Bronchial smooth muscle cell (primary cell): ENCODE data around the gene RFPL4AL1. TPM values are rescaled to one million over a fixed set of nuclear protein-coding genes. Genes with fewer than 3 reads are reported as not detected.

Source experiments
- total RNA-seq: library from RNA; depleted of rRNA; stranded (reverse); fragments of >200 nt; gene quantifications from 2 replicates; pipeline ENCODE4 v1.2.1, GENCODE V29; 2014

RFPL4AL1 gene
- not detected in 2 replicates for total RNA-seq

GRCh38 chr19:55768818-55769217, at the start of gene RFPL4AL1:
Gene RFPL4AL1 (plus strand): TSS chr19:55769118. CDS start chr19:55771805, 2,687 bp downstream.

GRCh38 chr19:55738302-55738701, 30.6 kb upstream of the RFPL4AL1 start, which contains the start of gene NLRP9:
Gene NLRP9 (minus strand): TSS chr19:55738402. CDS start chr19:55738374, 28 bp downstream.

GRCh38 chr19:55758797-55759196, 10.1 kb upstream of the RFPL4AL1 start, which contains the start of gene RFPL4A:
Gene RFPL4A (plus strand): TSS chr19:55759097. CDS start chr19:55761801, 2,704 bp downstream.

Other genes with a start within 250 kb of the RFPL4AL1 start
- gene SBK2, start 232.0 kb upstream of the RFPL4AL1 start, total RNA-seq = not detected in 2 replicates
- gene SBK3, start 223.6 kb upstream of the RFPL4AL1 start, total RNA-seq = 0.16 TPM in 1 of 2 replicates, not detected in the other
- 1.6 and 2.0 TPM in 2 replicates for gene ZNF579, start 188.3 kb upstream of the RFPL4AL1 start, total RNA-seq
- gene FIZ1, start 169.6 kb upstream of the RFPL4AL1 start, total RNA-seq = 0.95 and 2.1 TPM in 2 replicates
- 12.1 and 13.2 TPM in 2 replicates for gene ZNF524, start 168.8 kb upstream of the RFPL4AL1 start, total RNA-seq
- gene ZNF865, start 163.5 kb upstream of the RFPL4AL1 start, total RNA-seq = 0.34 and 0.63 TPM in 2 replicates
- gene ZNF784, start 144.6 kb upstream of the RFPL4AL1 start, total RNA-seq = 5.0 and 5.8 TPM in 2 replicates
- gene ZNF580, start 128.1 kb upstream of the RFPL4AL1 start, total RNA-seq = 4.4 and 5.7 TPM in 2 replicates
- gene ZNF581, start 125.5 kb upstream of the RFPL4AL1 start, total RNA-seq = 29.1 and 32.2 TPM in 2 replicates
- gene CCDC106, start 120.9 kb upstream of the RFPL4AL1 start, total RNA-seq = 3.9 and 7.3 TPM in 2 replicates
- 72.3 and 77.7 TPM in 2 replicates for gene U2AF2, start 114.1 kb upstream of the RFPL4AL1 start, total RNA-seq
- gene EPN1, start 93.9 kb upstream of the RFPL4AL1 start, total RNA-seq = 56.9 and 61.7 TPM in 2 replicates
- not detected in 2 replicates for gene NLRP9, start 30.7 kb upstream of the RFPL4AL1 start, total RNA-seq
- gene RFPL4A, start 10.0 kb upstream of the RFPL4AL1 start, total RNA-seq = not detected in 2 replicates
- not detected in 2 replicates for gene NLRP11, start 62.9 kb downstream of the RFPL4AL1 start, total RNA-seq
- not detected in 2 replicates for gene NLRP4, start 67.4 kb downstream of the RFPL4AL1 start, total RNA-seq
- gene NLRP13, start 163.2 kb downstream of the RFPL4AL1 start, total RNA-seq = not detected in 2 replicates
- not detected in 2 replicates for gene NLRP8, start 178.7 kb downstream of the RFPL4AL1 start, total RNA-seq
- not detected in 2 replicates for gene NLRP5, start 217.7 kb downstream of the RFPL4AL1 start, total RNA-seq